GM12865 (cell line): Measurements from ENCODE around the gene KCTD4.

Experiments used
- DNase-seq: peaks from one replicate; pipeline ENCODE4 v3.0.0; 2010; ENCODE audit warnings: low read depth
- H3K4me3 ChIP-seq: 2 replicates; pipeline ENCODE4 v1.5.1; 2011; ENCODE audit warnings: mild to moderate bottlenecking, low read depth, low read length, control low read depth
- TF ChIP-seq, protein P1 (sequence below): IDR thresholded peaks from 2 replicates; pipeline ENCODE4 v1.5.1; 2011; ENCODE audit warnings: low read length, control low read depth, low read depth, inconsistent platforms; ENCODE audit not compliant: insufficient read depth; ENCODE audit errors: missing control alignments

KCTD4 gene

DNA sequence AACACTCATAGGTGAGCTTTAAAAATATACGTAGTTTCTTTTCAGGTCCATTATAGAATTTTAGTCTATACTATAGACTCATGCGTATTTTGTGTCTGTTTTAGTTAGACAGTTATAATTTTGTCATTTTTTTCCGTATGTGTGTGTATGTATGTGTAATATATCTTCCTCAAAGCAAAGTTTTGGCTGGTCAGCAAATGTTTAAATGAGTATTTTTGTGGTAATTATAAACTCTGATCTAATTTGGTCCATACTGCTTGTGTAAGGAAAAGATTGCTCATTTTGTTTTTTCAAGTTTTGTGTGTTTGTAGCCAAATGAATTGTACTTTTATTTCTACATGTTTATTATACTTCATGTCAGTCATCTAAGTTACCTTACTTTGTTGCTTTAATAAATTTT, 20.5 kb downstream of the KCTD4 start:
- H3K4me3 ChIP-seq, result no peak overlapping the region
- no peak for DNase-seq
- TF ChIP-seq, protein P1, sequence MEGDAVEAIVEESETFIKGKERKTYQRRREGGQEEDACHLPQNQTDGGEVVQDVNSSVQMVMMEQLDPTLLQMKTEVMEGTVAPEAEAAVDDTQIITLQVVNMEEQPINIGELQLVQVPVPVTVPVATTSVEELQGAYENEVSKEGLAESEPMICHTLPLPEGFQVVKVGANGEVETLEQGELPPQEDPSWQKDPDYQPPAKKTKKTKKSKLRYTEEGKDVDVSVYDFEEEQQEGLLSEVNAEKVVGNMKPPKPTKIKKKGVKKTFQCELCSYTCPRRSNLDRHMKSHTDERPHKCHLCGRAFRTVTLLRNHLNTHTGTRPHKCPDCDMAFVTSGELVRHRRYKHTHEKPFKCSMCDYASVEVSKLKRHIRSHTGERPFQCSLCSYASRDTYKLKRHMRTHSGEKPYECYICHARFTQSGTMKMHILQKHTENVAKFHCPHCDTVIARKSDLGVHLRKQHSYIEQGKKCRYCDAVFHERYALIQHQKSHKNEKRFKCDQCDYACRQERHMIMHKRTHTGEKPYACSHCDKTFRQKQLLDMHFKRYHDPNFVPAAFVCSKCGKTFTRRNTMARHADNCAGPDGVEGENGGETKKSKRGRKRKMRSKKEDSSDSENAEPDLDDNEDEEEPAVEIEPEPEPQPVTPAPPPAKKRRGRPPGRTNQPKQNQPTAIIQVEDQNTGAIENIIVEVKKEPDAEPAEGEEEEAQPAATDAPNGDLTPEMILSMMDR, result no peak

DNA sequence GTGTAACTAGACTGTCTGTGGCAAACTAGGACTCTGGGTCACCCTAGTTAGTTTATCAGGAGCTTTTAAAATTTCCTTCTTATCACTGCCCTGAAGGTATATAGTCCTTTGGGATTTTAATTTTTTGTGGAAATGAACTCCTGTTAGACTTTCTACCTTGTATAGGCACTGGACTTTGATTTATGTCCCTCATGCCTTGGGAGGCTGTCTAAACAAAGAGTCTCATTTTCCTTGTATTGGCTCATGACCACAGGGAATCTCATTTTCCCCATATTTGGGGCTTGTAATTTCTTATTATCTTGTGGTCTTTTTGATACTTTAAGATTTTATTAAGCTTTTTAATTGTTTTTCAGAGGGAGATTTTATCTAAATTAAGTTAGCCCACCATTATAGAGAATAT, 21.4 kb downstream of the KCTD4 start:
- H3K4me3 ChIP-seq, result no peak overlapping the region
- TF ChIP-seq, protein P1, result no peak
- no peak for DNase-seq

DNA sequence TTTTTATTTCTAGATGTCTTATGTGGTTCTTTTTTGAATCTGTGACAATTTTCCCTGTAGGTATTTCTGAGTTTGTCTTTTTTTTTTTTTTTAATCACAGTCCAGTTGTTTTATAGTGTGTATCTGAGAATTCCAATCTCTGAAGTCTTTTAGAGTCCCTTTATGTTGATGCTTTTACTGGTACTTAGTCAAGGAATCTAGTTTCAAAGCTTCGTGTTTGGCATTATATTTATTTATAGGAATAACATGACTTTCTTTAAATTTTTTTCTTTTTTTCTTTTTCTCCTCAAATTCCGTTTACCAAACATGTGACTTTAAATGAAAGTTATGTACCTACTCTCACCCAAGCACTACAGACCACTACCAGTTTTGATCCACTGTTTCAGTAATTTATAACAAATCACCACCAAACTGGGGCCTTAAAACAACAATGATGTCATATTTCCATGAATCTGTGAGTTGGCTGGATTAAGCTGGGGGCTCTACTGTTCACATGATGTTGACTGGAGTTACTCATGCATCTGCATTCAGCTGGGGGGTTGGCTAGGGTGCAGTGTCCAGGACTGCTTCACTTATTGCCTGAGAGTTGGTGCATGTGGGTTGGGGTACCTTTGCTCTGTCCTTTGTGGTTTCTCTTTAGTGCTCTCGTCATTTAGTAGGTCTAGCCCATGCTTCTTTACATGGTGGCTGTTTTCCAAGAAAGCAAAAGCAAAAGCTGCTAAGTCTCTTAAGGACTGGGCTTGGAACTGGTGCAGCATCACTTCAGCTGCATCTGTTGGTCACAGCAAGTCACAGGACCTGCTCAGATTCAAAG, 22.3 kb downstream of the KCTD4 start:
- no peak overlapping the region for H3K4me3 ChIP-seq
- TF ChIP-seq, protein P1, result no peak
- no peak for DNase-seq

DNA sequence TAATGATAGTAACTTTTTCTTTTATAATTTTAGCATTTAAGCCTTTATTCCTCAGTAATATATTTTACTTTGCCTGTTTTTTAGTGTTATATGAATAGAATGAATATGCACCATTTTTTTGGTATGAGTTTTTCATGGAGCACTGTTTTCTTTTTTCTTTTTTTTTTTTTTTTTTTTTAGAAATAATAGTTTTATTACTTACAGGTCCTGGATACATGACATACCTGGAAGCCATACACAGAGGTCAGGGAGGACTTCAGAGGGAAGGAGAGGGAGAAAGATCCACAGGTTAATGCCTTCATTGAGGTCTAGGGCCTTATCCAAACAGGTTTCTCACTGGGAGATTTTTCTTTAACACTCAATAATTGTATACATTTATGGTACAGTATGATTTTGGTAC, 26.4 kb downstream of the KCTD4 start:
- no peak for DNase-seq

DNA sequence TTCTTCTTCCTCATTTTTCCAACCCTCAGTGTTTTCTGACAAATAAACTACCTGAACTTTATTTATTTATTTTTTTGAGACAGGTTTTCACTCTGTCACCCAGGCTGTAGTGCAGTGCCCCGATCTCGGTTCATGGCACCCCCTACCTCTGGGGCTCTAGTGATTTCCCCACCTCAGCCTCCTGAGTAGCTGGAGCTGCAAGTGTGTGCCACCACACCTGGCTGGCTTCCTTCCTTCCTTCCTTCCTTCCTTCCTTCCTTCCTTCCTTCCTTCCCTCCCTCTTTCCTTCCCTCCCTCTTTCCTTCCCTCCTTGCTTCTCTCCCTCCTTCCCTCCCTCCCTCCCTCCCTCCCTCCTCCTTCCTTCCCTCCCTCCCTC, 32.3 kb downstream of the KCTD4 start:
- DNase-seq, result no peak
- TF ChIP-seq, protein P1, result no peak
- no peak overlapping the region for H3K4me3 ChIP-seq

More for the DNA sequence above, 26.4 kb downstream of the KCTD4 start:
- H3K4me3 ChIP-seq, result no peak overlapping the region
- TF ChIP-seq, protein P1, result no peak

DNA sequence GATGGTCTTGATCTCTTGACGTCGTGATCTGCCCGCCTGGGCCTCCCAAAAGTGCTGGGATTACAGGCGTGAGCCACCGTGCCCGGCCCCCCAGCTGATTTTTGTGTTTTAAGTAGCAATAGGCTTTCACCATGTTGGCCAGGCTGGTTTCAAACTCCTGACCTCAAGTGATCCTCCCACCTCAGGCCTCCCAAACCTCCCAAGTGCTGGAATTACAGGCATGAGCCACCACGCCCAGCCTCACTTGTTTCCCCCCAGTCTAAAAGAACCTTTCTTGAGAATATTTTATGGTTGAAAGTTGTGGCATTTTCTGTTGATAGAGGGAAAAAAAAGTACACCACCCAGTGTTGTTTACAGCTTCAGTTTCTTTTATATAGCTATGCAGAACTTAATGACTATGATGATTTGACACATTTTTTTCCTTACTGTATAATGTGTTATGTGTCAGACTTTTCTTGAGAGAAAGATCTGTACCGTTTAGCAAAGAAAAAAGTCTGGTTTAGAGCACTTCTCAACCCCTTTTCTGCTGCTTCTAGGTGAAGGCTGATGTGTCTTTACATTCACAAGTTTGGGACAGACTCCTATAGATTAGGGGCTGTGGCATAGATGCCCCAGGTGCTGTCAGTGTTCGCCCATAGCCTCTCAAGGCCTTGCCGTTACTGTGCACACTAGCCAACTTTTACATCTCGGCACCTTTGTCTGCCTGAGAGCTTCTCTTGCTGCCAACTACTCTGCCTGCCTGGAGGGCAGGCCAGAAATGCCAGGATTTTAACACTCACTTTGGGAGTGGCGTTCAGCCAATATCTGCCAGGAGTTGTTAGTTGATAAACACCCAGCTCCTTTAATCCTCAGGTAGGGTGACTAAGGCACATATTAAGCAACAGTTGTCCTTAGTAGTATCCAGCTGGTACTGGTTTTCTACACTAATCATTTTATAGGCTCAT, 33.0 kb downstream of the KCTD4 start:
- TF ChIP-seq, protein P1, result no peak
- H3K4me3 ChIP-seq, result no peak overlapping the region
- no peak for DNase-seq
